Heart right ventricle (tissue), 16 donors: Measurements from ENCODE around the gene LTBP2. TPM values are rescaled to one million over a fixed set of nuclear protein-coding genes. Genes with fewer than 3 reads are reported as not detected.

ENCODE experiments used
- ATAC-seq, 8 donors: fragments of 200-7000 bp; cut with Tn5 transposase; one replicate each; pipeline ENCODE4 v1.9.1; 2020; ENCODE audit warnings: mild to moderate bottlenecking in 8 of 8, moderate library complexity in 8 of 8, moderate number of reproducible peaks in 1 of 8
- DNase-seq, 2 donors: peaks; one replicate each; pipeline ENCODE4 v3.0.0-alpha.2; 2020
- H3K27ac ChIP-seq, 10 donors: fragments of 200-600 bp; sonication (generic) in 2 of 10; one replicate each; pipeline versions ENCODE4 v1.5.0 to v1.8.0; 2020 to 2022; ENCODE audit warnings: mild to moderate bottlenecking in 3 of 10
- H3K27me3 ChIP-seq, 7 donors: fragments of 200-600 bp; one replicate each; pipeline ENCODE4 v1.8.0; 2021 to 2022; ENCODE audit warnings: mild to moderate bottlenecking in 2 of 7
- H3K36me3 ChIP-seq, 9 donors: fragments of 200-600 bp; sonication (generic) in 1 of 9; one replicate each; pipeline versions ENCODE4 v1.5.0 to v1.8.0; 2020 to 2022; ENCODE audit warnings: mild to moderate bottlenecking in 2 of 9
- H3K4me1 ChIP-seq, 9 donors: fragments of 200-600 bp; sonication (generic) in 1 of 9; one replicate each; pipeline versions ENCODE4 v1.5.0 to v1.8.0; 2020 to 2022; ENCODE audit warnings: mild to moderate bottlenecking in 4 of 9
- H3K4me3 ChIP-seq, 10 donors: fragments of 200-600 bp; sonication (generic) in 2 of 10; one replicate each; pipeline versions ENCODE4 v1.5.0 to v1.8.0; 2020 to 2022; ENCODE audit warnings: mild to moderate bottlenecking in 7 of 10, moderate library complexity in 2 of 10
- H3K9me3 ChIP-seq, 11 donors: fragments of 200-600 bp in 10 of 11; sonication (generic) in 2 of 11; one replicate each; pipeline versions ENCODE4 v1.5.0 to v1.8.0; 2013 to 2022; ENCODE audit warnings: mild to moderate bottlenecking in 2 of 11, control low read depth in 1 of 11, moderate library complexity in 1 of 11
- CTCF ChIP-seq, 9 donors: fragments of 200-600 bp; sonication (generic) in 2 of 9; IDR thresholded peaks; one replicate each; pipeline versions ENCODE4 v1.5.0 to v1.8.0; 2021 to 2022; ENCODE audit warnings: antibody characterized with exemption in 9 of 9, mild to moderate bottlenecking in 5 of 9, moderate library complexity in 1 of 9
- WGBS, 2 donors: extraction: QIAGEN DNeasy Blood & Tissue Kit; methylation state at CpG; one replicate each; pipeline ENCODE4 v1.1.7; 2013; ENCODE audit warnings: inconsistent platforms in 1 of 2; 5-methylcytosine and 5-hydroxymethylcytosine counted together
- intact Hi-C, 10 donors: fragments of 100-400 bp; cut with DNase I; formaldehyde crosslinking; loops; one replicate each; pipeline versions ENCODE4 v1.11.1 to v1.14.2; 2022
- polyA plus RNA-seq, 2 donors: library from polyadenylated mRNA; stranded (reverse); fragments of 200-250 nt; gene quantifications; one replicate each; pipeline ENCODE4 v1.2.3, GENCODE V29; 2013
- total RNA-seq, 10 donors: library from RNA; stranded (reverse); fragmentation: NEBNext Ultra II Directional in 3 of 10; extraction: Animal tissue kit (Norgen Biotek cat#: 25700) in 3 of 10; gene quantifications; one replicate each; pipeline versions ENCODE4 v1.2.1 to v1.2.4, GENCODE V29; 2021 to 2023
- donor health status: Arrhythmogenic right ventricular cardiomyopathy.
- donor health status: ischemic (EF 13 %, LVEDD 7.1; RV severe dilation, severe dysfunction).
- donor health status: healthy with polysubstance abuse.
- donor health status: DM: no; HTN: yes; CAD: no.
- donor health status: DM: no; HTN: no; CAD: no.
- donor health status: ischemic (EF 25% LVEDD 6.9; RV normal size, moderate dysfunction).
- donor health status: ischemic (EF 25% LVEDD 5.7; RV mildly dilated, moderate dysfunction).
- donor health status: healthy.
- donor health status: DM: yes; HTN: yes; CAD: no.
- donor health status: Ischemic cardiomyopathy.
- donor health status: ischemic (EF 35%, LVEDD 5.7; RV mildly dilated, moderate dysfunction).
- donor health status: nonischemic (EF 11% LVEDD 7.7; RV severe dilation, severe dysfunction).
- donor health status: DM: yes; HTN: yes; CAD: no.
- donor health status: PGD.
- donor health status: ischemic (EF 29% LVEDD 5.4; RV normal size, mild dysfunction).
- donor health status: nonischemic (EF 23%, LVEDD 6.1; RV moderate dilation, normal function).

Gene LTBP2
- total and polyA plus RNA-seq, 12 donors = 3.5 to 50.3 (median 17.3) TPM

DNA sequence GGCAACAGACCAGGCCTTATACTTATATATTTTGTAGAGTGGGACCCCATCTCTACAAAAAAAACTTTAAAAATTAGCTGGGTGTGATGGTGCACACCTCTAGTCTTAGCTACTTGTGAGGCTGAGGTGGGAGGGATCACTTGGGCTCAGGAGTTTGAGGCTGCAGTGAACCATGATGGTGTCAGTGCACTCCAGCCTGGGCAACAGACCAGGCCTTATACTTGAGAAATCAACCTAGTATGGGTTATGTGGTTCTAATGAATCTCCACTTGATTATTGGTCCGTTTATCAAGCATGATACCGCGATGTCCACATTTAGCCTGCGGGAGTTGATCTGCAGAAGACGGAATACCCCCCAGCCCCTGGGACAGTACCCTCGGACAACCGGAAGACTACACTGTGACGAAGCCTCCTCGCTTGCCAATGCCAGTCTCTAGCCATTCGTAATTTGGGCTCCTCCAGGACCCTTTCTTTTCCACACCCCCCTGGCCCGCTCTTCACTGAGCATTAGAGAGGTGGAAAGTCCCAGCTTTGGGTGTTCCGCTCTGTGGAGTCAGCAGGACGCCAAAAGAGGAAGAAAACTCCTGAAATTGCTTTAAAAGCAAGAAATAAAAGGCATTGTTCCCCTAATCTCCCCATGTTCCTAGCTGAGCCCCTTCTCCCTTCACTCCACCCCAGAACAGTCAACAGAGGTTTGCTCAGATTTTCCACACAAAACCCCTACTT is 19.4 kb downstream of the LTBP2 start:
- H3K36me3 ChIP-seq = no peaks in the 10 kb centered on the region
- H3K27ac ChIP-seq = peak overlapping the region; percentile 11 to 94 (median 82)
- no peak overlapping the region for H3K4me3 ChIP-seq
- WGBS, 2 donors = 91 to 93% methylated on average over 13 of the region's 13 CpGs
- H3K4me1 ChIP-seq = peaks cover 41 to 88% (median 67%) of the 10 kb centered on the region in 9 donors
- peak in 4 of 8 donors; percentile 3 to 13 (median 9) for ATAC-seq
- no peaks in the 10 kb centered on the region for H3K9me3 ChIP-seq
- H3K27me3 ChIP-seq = no peaks in the 10 kb centered on the region
- no peak for TF ChIP-seq CTCF (IDR thresholded peaks at IDR 0.05)
- intact Hi-C loops = loop anchor here in 2 of 10 donors (5.0 to 10.0 kb wide), 2 partner anchors 98 to 100 kb away; partner anchors contain the start of genes ISCA2 (in 2 of the 2) and NPC2 (in 2 of the 2)
- DNase-seq = no peak

GRCh38 chr14:74591899-74592298 is 20.1 kb downstream of the LTBP2 start:
- peak overlapping the region; percentile 49 to 94 (median 76) for H3K27ac ChIP-seq
- peaks cover 38 to 86% (median 62%) of the 10 kb centered on the region in 9 donors for H3K4me1 ChIP-seq
- no peaks in the 10 kb centered on the region for H3K36me3 ChIP-seq
- intact Hi-C loops = loop anchor here in 2 of 10 donors (5.0 to 10.0 kb wide), 2 partner anchors 97 to 100 kb away; partner anchors contain the start of genes ISCA2 (in 2 of the 2) and NPC2 (in 2 of the 2)
- H3K27me3 ChIP-seq = no peaks in the 10 kb centered on the region
- WGBS, 2 donors = 21 to 32% methylated on average over 5 of the region's 5 CpGs
- ATAC-seq (peak in 2 of 8 donors; percentile 25 to 32), DNase-seq (no peak)
- no peak overlapping the region for H3K4me3 ChIP-seq
- TF ChIP-seq CTCF (IDR thresholded peaks at IDR 0.05) = no peak
- H3K9me3 ChIP-seq = no peaks in the 10 kb centered on the region

DNA sequence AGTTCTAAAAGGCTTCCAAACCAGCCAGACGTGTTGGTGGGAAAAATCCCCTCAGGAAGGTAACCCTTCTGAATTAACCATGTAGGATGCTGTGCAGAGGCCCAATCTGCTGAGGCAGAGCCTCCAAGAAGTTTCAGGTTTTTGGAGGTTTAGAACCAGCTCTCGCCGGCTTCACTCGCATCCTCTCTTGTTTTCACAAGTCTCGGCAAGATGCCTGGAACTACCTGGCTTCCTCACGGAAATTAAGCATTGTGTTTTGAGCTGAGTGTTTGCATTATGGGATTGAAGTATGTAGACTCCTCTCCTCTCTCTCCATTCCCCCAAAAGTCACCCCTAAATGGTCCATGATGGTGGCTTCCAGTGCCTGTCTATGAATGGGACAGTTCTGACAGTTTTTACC is 20.6 kb downstream of the LTBP2 start:
- Histone ChIP-seq H3K27me3 (no peaks in the 10 kb centered on the region), H3K27ac (peak overlapping the region in 9 of 10 donors; percentile 49 to 94 (median 82)), H3K9me3 (no peaks in the 10 kb centered on the region), H3K36me3 (no peaks in the 10 kb centered on the region), H3K4me3 (no peak overlapping the region), H3K4me1 (peaks cover 37 to 82% (median 57%) of the 10 kb centered on the region in 9 donors)
- TF ChIP-seq CTCF (IDR thresholded peaks at IDR 0.05) = no peak
- WGBS, 2 donors = 72% methylated on average over 6 of the region's 6 CpGs
- DNase-seq (no peak), ATAC-seq (no peak)
- intact Hi-C loops = loop anchor here in 2 of 10 donors (5.0 to 10.0 kb wide), 2 partner anchors 97 to 99 kb away; partner anchors contain the start of genes ISCA2 (in 2 of the 2) and NPC2 (in 2 of the 2)

- intact Hi-C loops = no loop called here
- peak in 1 of 8 donors; percentile 14 for ATAC-seq
- DNase-seq = no peak
- H3K27me3 ChIP-seq = no peaks in the 10 kb centered on the region
- peaks cover 25 to 66% (median 42%) of the 10 kb centered on the region in 9 donors for H3K4me1 ChIP-seq
- H3K36me3 ChIP-seq = no peaks in the 10 kb centered on the region
- peak overlapping the region in 2 of 10 donors; percentile 35 to 44 for H3K27ac ChIP-seq
- TF ChIP-seq CTCF (IDR thresholded peaks at IDR 0.05) = no peak
- no peak overlapping the region for H3K4me3 ChIP-seq
- no peaks in the 10 kb centered on the region for H3K9me3 ChIP-seq
- WGBS, 2 donors = 59 to 74% methylated on average over 5 of the region's 5 CpGs
Observed at GRCh38 chr14:74589291-74589879, 22.7 kb downstream of the LTBP2 start.
